Lung (tissue), 12 donors: ENCODE measurements around the gene SOX5. TPM values are rescaled to one million over a fixed set of nuclear protein-coding genes. Genes with fewer than 3 reads are reported as not detected.
"Not testable (repeated sequence)": the region's sequence is repeated elsewhere in the genome, so short reads cannot be mapped to it uniquely, and the experiment has no call there.

Experiments
- ATAC-seq: fragments of 200-7000 bp; cut with Tn5 transposase; one replicate; pipeline ENCODE4 v1.9.1; 2020; ENCODE audit warnings: moderate number of reproducible peaks; ENCODE audit not compliant: insufficient read depth, low FRiP score
- DNase-seq, 3 donors: peaks; one replicate each; pipeline ENCODE4 v3.0.0-alpha.2; 2013 to 2017
- H3K27ac ChIP-seq, 2 donors: one replicate each; pipeline ENCODE4 v1.5.1; 2013; ENCODE audit warnings: mild to moderate bottlenecking in 2 of 2, moderate library complexity in 2 of 2, control low read depth in 1 of 2, inconsistent platforms in 1 of 2, low read depth in 1 of 2, low read length in 1 of 2
- H3K27me3 ChIP-seq, 3 donors: one replicate each; pipeline ENCODE4 v1.5.1; 2013; ENCODE audit warnings: low read length in 2 of 3; ENCODE audit not compliant: control insufficient read depth in 3 of 3, insufficient read depth in 3 of 3
- H3K36me3 ChIP-seq, 4 donors: one replicate each; pipeline ENCODE4 v1.5.1; 2013; ENCODE audit warnings: low read length in 4 of 4, mild to moderate bottlenecking in 1 of 4, moderate library complexity in 1 of 4; ENCODE audit not compliant: control insufficient read depth in 4 of 4, insufficient read depth in 4 of 4
- H3K4me1 ChIP-seq, 5 donors: one replicate each; pipeline ENCODE4 v1.5.1; 2013; ENCODE audit warnings: low read length in 5 of 5, mild to moderate bottlenecking in 2 of 5, moderate library complexity in 1 of 5; ENCODE audit not compliant: control insufficient read depth in 5 of 5, insufficient read depth in 5 of 5
- H3K4me3 ChIP-seq: one replicate; pipeline ENCODE4 v1.5.1; 2013; ENCODE audit warnings: mild to moderate bottlenecking, control low read depth, moderate library complexity
- H3K9ac ChIP-seq, 2 donors: one replicate each; pipeline ENCODE4 v1.5.1; 2013; ENCODE audit warnings: low read length in 2 of 2, control low read depth in 1 of 2; ENCODE audit not compliant: insufficient read depth in 1 of 2
- H3K9me3 ChIP-seq, 4 donors: one replicate each; pipeline ENCODE4 v1.5.1; 2013; ENCODE audit warnings: low read length in 3 of 4, mild to moderate bottlenecking in 1 of 4, moderate library complexity in 1 of 4; ENCODE audit not compliant: control insufficient read depth in 4 of 4, insufficient read depth in 3 of 4
- CTCF ChIP-seq: IDR thresholded peaks from 2 replicates; pipeline ENCODE4 v1.5.1; 2012; ENCODE audit warnings: mild to moderate bottlenecking; ENCODE audit errors: control extremely low read depth, extremely low read depth
- WGBS, 2 donors: extraction: QIAGEN DNeasy Blood & Tissue Kit; methylation state at CpG; one replicate each; pipeline ENCODE4 v1.1.7; 2013; 5-methylcytosine and 5-hydroxymethylcytosine counted together
- polyA plus RNA-seq, 2 donors: library from polyadenylated mRNA; stranded (reverse); fragments of 200-250 nt; gene quantifications; one replicate each; pipeline ENCODE4 v1.2.1, GENCODE V29; 2013
- total RNA-seq, 2 donors: library from RNA; depleted of rRNA in 1 of 2; stranded (reverse); fragments of >200 nt in 1 of 2; gene quantifications; one replicate each; pipeline ENCODE4 v1.2.1, GENCODE V29; 2014 to 2021
- donor health status: control.
- donor health status: control.
- donor health status: Bipolar disorder and iron deficiency.
- donor health status: healthy.
- donor health status: DM: yes; HTN: yes; CAD: no.

Gene SOX5
- total and polyA plus RNA-seq, 4 donors: 1.0 to 71.4 (median 7.2) TPM

- no peak overlapping the region for H3K4me3 ChIP-seq
- H3K9ac ChIP-seq: no peak overlapping the region
- H3K27me3 ChIP-seq: no peaks in the 10 kb centered on the region
- ATAC-seq: no peak
- DNase-seq: no peak
- no peak for TF ChIP-seq CTCF
- H3K27ac ChIP-seq: no peak overlapping the region
- no peaks in the 10 kb centered on the region for H3K4me1 ChIP-seq
- H3K9me3 ChIP-seq: no peaks in the 10 kb centered on the region
- no peaks in the 10 kb centered on the region for H3K36me3 ChIP-seq
- WGBS, 2 donors: 86 to 87% methylated on average over 8 of the region's 8 CpGs
Measured at GRCh38 chr12:23510484-23510883, 439.0 kb downstream of the SOX5 start.

- not testable (repeated sequence) for ATAC-seq, H3K4me3 ChIP-seq, H3K9me3 ChIP-seq, H3K36me3 ChIP-seq, H3K9ac ChIP-seq, H3K27me3 ChIP-seq, H3K4me1 ChIP-seq, DNase-seq, H3K27ac ChIP-seq
- 83 to 85% methylated on average over 8 of the region's 8 CpGs for WGBS, 2 donors
Measured at GRCh38 chr12:23509832-23510231, 439.6 kb downstream of the SOX5 start.

- not testable (repeated sequence) for ATAC-seq, DNase-seq, H3K27ac ChIP-seq, H3K9me3 ChIP-seq, H3K36me3 ChIP-seq, H3K9ac ChIP-seq, H3K4me1 ChIP-seq, H3K27me3 ChIP-seq, H3K4me3 ChIP-seq
- 74 to 84% methylated on average over 4 of the region's 4 CpGs for WGBS, 2 donors
Measured at GRCh38 chr12:23507785-23508184, 441.7 kb downstream of the SOX5 start.

- not testable (repeated sequence) for H3K27ac ChIP-seq, H3K4me3 ChIP-seq, DNase-seq, H3K9me3 ChIP-seq, H3K4me1 ChIP-seq, ATAC-seq, H3K36me3 ChIP-seq, H3K9ac ChIP-seq, H3K27me3 ChIP-seq
- WGBS, 2 donors: 67% methylated on average over 1 of the region's 1 CpG; no CpG with 5 or more reads in 1 of the 2 donors
Measured at GRCh38 chr12:23505736-23506135, 443.7 kb downstream of the SOX5 start.

- TF ChIP-seq CTCF: no peak
- Histone ChIP-seq H3K27me3 (no peaks in the 10 kb centered on the region), H3K4me1 (no peaks in the 10 kb centered on the region), H3K9me3 (no peaks in the 10 kb centered on the region), H3K36me3 (no peaks in the 10 kb centered on the region), H3K9ac (no peak overlapping the region), H3K4me3 (no peak overlapping the region), H3K27ac (no peak overlapping the region)
- no peak for ATAC-seq
- DNase-seq: peak in 2 of 3 donors; percentile 11 to 16
- WGBS, 2 donors: 61 to 76% methylated on average over 4 of the region's 4 CpGs
Measured at GRCh38 chr12:23504641-23505399, 444.6 kb downstream of the SOX5 start.
